Bronchial epithelial cell (primary cell): ENCODE results near the gene LYPLAL1. TPM values are rescaled to one million over a fixed set of nuclear protein-coding genes. Genes with fewer than 3 reads are reported as not detected.
A peak's percentile ranks its signal among the peaks of the same experiment; 100 is the strongest.

ENCODE experiments used
- DNase-seq: peaks from one replicate; pipeline ENCODE4 v3.0.0-alpha.2; 2010; ENCODE audit warnings: low read depth
- FAIRE-seq: peaks from 2 replicates; lab custom pipeline; 2011; peaks lifted over from hg19 to GRCh38; lab: Jason Lieb, UNC
- H3K27me3 ChIP-seq: 2 replicates; pipeline ENCODE4 v1.5.1; 2011; ENCODE audit warnings: low read length; ENCODE audit not compliant: control insufficient read depth, insufficient read depth
- H3K36me3 ChIP-seq: 2 replicates; pipeline ENCODE4 v1.5.1; 2011; ENCODE audit warnings: low read length; ENCODE audit not compliant: control insufficient read depth, insufficient read depth
- H3K4me3 ChIP-seq: 2 replicates; pipeline ENCODE4 v1.5.1; 2011; ENCODE audit warnings: mild to moderate bottlenecking, low read depth, low read length, control low read depth
- total RNA-seq: library from RNA; depleted of rRNA; stranded (reverse); fragments of >200 nt; gene quantifications from 2 replicates; pipeline ENCODE4 v1.2.1, GENCODE V29; 2014
- TF ChIP-seq, protein P1 (sequence below): IDR thresholded peaks from 2 replicates; pipeline ENCODE4 v1.5.1; 2011; ENCODE audit warnings: mild to moderate bottlenecking, moderate library complexity, low read length, control low read depth, inconsistent platforms; ENCODE audit not compliant: insufficient read depth, severe bottlenecking

Gene LYPLAL1
- total RNA-seq, 1 donor from 2014 or later, result 12.1 TPM

DNA sequence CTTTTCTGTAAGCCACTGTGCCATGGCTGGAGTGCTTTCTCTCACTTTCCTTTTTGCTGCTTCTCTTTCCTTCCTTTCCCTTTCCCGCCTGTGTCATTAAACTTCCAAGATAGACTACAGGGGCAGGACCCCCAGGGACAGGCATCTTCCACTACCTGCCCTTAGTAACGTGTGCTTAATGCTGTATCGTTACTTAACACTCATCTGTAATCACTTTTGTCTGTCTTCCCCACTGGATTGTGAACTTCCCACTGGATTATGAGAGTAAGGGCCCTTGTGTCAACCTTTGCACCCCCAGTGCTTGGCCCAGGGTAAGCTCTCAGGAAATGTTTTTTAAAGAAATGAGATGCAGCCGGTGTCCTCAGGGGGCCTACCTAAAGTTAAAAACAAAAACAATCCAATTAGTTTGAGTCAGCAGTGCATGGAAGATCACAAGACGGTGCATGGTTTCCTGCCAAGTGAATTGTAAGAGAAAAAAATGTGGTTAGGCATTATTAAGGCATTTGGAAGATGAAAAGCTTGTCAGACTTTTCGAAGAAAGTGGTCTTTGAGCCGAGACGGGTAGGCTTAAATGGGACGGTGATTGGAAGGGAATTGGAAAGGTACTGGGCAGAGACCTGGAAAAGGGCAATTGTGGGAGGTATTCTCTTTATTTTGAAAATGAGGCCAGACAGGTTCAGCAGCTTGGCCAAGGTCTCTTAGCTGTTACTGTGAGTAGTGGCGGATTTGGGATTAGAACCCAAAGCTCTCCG, 958 bp downstream of the LYPLAL1 start:
- Histone ChIP-seq H3K27me3 (no peaks in the 10 kb centered on the region), H3K4me3 (peak overlapping the region; percentile 77), H3K36me3 (no peaks in the 10 kb centered on the region)
- DNase-seq (peak; percentile 74), FAIRE-seq (no peak)
- TF ChIP-seq, protein P1, sequence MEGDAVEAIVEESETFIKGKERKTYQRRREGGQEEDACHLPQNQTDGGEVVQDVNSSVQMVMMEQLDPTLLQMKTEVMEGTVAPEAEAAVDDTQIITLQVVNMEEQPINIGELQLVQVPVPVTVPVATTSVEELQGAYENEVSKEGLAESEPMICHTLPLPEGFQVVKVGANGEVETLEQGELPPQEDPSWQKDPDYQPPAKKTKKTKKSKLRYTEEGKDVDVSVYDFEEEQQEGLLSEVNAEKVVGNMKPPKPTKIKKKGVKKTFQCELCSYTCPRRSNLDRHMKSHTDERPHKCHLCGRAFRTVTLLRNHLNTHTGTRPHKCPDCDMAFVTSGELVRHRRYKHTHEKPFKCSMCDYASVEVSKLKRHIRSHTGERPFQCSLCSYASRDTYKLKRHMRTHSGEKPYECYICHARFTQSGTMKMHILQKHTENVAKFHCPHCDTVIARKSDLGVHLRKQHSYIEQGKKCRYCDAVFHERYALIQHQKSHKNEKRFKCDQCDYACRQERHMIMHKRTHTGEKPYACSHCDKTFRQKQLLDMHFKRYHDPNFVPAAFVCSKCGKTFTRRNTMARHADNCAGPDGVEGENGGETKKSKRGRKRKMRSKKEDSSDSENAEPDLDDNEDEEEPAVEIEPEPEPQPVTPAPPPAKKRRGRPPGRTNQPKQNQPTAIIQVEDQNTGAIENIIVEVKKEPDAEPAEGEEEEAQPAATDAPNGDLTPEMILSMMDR, result no peak

DNA sequence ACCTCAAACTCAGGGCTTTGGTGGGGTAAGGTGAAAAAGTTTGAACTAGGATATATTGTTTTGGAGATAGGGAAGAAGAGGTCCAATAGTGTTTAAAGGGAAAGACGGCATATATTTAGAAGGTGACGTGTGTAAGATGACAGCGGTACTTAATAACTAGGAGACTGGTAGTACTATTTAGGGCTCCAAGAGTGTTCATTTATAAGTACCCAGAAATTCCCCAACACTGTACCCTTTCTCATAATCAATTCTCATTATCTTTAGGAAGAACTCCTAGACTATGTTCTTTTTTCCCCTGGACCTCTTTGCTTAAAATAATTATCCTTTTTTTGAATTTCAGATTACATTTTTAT, 1.5 kb downstream of the LYPLAL1 start:
- FAIRE-seq (no peak), DNase-seq (no peak)
- no peaks in the 10 kb centered on the region for H3K27me3 ChIP-seq
- TF ChIP-seq, protein P1, result no peak
- H3K36me3 ChIP-seq, result peaks cover 2% of the 10 kb centered on the region
- H3K4me3 ChIP-seq, result peak overlapping the region; percentile 77

DNA sequence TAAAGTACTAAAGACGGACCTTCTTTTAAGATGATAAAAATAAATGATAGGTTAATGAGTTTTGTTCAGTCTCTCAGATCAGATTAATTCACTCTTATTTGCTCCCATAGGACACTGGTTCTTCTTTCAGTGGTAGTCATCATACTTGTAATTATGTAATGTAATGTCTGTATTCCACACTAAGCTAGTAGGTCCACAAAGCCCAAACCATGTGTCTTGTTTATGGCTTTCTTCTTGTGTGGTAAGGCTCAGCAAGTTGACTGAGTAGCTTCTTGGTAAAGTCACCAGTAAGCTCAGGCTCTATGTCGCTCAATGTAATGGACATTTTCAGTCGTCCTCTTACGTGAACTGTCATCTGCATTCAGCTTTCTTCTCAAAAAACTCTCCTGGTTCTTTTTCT, 2.5 kb downstream of the LYPLAL1 start:
- no peak for FAIRE-seq
- TF ChIP-seq, protein P1, result no peak
- DNase-seq, result no peak
- H3K4me3 ChIP-seq, result no peak overlapping the region
- peaks cover 2% of the 10 kb centered on the region for H3K36me3 ChIP-seq
- H3K27me3 ChIP-seq, result no peaks in the 10 kb centered on the region

DNA sequence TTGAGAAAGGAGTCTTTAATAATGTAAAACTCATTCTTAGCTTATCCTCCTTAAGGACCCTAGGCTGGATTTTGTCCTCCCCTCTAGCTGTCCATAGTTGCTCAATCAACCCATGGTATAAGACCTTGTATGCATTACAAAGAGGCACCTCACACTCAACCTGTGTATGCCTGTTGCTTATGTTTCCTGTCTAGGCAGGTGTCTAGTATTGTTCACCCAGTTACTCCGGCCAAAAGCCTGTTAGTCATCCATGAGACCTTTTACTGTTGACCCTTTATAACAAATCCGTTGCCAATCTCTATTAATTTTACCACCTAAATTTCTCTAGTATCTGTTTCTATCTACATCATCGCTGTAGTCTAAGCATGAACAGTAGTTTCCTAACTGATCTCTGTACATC, 3.7 kb downstream of the LYPLAL1 start:
- TF ChIP-seq, protein P1, result no peak
- peak; percentile 94 for DNase-seq

DNA sequence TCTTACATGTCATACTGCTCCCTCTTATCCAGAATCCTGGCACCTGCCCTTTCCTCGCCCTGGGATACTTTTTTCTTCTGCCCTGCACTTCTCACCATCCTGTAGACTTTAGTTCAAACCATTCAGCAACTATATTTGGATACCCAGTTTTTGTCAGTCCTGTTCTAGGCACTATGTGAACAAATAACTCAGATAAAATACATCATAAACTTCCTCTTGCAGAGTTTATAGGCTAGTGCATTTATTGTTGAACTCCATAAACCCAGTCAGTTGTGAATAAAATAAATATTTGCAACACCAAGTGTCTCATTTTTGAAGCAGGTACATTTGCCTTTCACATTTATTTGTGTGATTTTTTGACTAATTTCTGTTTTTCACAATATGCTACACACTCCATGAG, 4.3 kb downstream of the LYPLAL1 start:
- Histone ChIP-seq H3K36me3 (peaks cover 2% of the 10 kb centered on the region), H3K27me3 (no peaks in the 10 kb centered on the region), H3K4me3 (no peak overlapping the region)
- DNase-seq (no peak), FAIRE-seq (no peak)
- TF ChIP-seq, protein P1, result no peak

More for the DNA sequence above, 3.7 kb downstream of the LYPLAL1 start:
- no peak for FAIRE-seq
- Histone ChIP-seq H3K4me3 (no peak overlapping the region), H3K36me3 (peaks cover 2% of the 10 kb centered on the region), H3K27me3 (no peaks in the 10 kb centered on the region)

DNA sequence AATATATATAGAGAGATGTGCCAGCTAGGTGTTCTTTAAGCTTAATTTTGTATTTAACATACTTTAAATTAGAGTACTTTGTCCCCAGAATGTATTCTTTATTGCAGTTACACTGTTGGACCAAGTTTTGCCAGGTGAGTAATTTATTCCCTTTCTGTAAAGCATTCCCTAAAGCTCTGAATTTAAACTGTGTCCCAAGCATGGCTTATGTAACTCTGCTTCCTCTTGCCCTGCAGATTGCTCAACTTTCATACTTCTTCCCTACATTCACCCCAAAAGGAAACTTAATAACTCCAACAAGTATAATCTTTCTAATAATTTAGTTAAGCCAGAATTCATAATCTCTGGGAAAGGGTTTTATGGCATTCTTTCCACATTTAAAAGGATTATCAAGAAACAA, 5.6 kb downstream of the LYPLAL1 start:
- peak; percentile 57 for DNase-seq
- no peak for FAIRE-seq
- peaks cover 2% of the 10 kb centered on the region for H3K36me3 ChIP-seq
- no peaks in the 10 kb centered on the region for H3K27me3 ChIP-seq
- TF ChIP-seq, protein P1, result no peak
- no peak overlapping the region for H3K4me3 ChIP-seq
